Measurements from ENCODE around the gene ZPBP2.

GRCh38 chr17:39867880-39868553 is at the start of gene ZPBP2:
- TF ChIP-seq, protein P1, sequence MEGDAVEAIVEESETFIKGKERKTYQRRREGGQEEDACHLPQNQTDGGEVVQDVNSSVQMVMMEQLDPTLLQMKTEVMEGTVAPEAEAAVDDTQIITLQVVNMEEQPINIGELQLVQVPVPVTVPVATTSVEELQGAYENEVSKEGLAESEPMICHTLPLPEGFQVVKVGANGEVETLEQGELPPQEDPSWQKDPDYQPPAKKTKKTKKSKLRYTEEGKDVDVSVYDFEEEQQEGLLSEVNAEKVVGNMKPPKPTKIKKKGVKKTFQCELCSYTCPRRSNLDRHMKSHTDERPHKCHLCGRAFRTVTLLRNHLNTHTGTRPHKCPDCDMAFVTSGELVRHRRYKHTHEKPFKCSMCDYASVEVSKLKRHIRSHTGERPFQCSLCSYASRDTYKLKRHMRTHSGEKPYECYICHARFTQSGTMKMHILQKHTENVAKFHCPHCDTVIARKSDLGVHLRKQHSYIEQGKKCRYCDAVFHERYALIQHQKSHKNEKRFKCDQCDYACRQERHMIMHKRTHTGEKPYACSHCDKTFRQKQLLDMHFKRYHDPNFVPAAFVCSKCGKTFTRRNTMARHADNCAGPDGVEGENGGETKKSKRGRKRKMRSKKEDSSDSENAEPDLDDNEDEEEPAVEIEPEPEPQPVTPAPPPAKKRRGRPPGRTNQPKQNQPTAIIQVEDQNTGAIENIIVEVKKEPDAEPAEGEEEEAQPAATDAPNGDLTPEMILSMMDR (CRISPR knock-in tag; IDR thresholded peaks at IDR 0.05), result no peak
- TF ChIP-seq ARNTL (CRISPR knock-in tag; IDR thresholded peaks at IDR 0.05), result no peak
- TF ChIP-seq ATF2 (CRISPR knock-in tag; IDR thresholded peaks at IDR 0.05), result no peak
- no peak for TF ChIP-seq ATF7 (IDR thresholded peaks at IDR 0.05)
- no peak for TF ChIP-seq ATF7 (CRISPR knock-in tag; IDR thresholded peaks at IDR 0.05)
- TF ChIP-seq, protein P2, sequence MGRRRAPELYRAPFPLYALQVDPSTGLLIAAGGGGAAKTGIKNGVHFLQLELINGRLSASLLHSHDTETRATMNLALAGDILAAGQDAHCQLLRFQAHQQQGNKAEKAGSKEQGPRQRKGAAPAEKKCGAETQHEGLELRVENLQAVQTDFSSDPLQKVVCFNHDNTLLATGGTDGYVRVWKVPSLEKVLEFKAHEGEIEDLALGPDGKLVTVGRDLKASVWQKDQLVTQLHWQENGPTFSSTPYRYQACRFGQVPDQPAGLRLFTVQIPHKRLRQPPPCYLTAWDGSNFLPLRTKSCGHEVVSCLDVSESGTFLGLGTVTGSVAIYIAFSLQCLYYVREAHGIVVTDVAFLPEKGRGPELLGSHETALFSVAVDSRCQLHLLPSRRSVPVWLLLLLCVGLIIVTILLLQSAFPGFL (CRISPR knock-in tag; IDR thresholded peaks at IDR 0.05), result no peak
- no peak for TF ChIP-seq AKNA (CRISPR knock-in tag; IDR thresholded peaks at IDR 0.05; ENCODE audit: borderline replicate concordance)
- no peak for TF ChIP-seq PHF20 (CRISPR knock-in tag; IDR thresholded peaks at IDR 0.05)
- no peak for TF ChIP-seq PBX3 (CRISPR knock-in tag; IDR thresholded peaks at IDR 0.05; ENCODE audit: borderline replicate concordance)
- TF ChIP-seq SMARCE1 (IDR thresholded peaks at IDR 0.05; ENCODE audit: borderline replicate concordance), result no peak
- TF ChIP-seq POLR2A (IDR thresholded peaks at IDR 0.05; ENCODE audit: insufficient read depth in 1 of 2, low read depth in 2 of 2, low read length in 2 of 2), result no peak
